CD4-positive, alpha-beta memory T cell (primary cell): ENCODE data around the gene ZFC3H1. TPM values are rescaled to one million over a fixed set of nuclear protein-coding genes. Genes with fewer than 3 reads are reported as not detected.
"Not testable (repeated sequence)": the region's sequence is repeated elsewhere in the genome, so short reads cannot be mapped to it uniquely, and the experiment has no call there.

Experiments
- CTCF ChIA-PET: fragments of 350-600 bp; sonication (Branson Sonifier 250); formaldehyde crosslinking; loops from one replicate; lab custom pipeline; 2021; ENCODE audit warnings: inconsistent platforms; ENCODE audit not compliant: partially characterized antibody; lab: Charles Lee
- POLR2A ChIA-PET: fragments of 350-600 bp; sonication (Branson Sonifier 250); formaldehyde crosslinking; loops from one replicate; lab custom pipeline; 2021; ENCODE audit not compliant: partially characterized antibody; lab: Charles Lee
- DNase-seq, 5 donors: peaks; one replicate each; pipeline versions ENCODE4 v3.0.0 to v3.0.0-alpha.2; 2020 to 2022; ENCODE audit warnings: mixed read lengths in 1 of 5
- H3K27ac ChIP-seq: one replicate; pipeline ENCODE4 v1.7.0; 2013; ENCODE audit warnings: low read depth, low read length
- H3K27me3 ChIP-seq: 2 replicates; pipeline ENCODE4 v1.7.0; 2013; ENCODE audit warnings: mild to moderate bottlenecking, low read length, moderate library complexity; ENCODE audit not compliant: insufficient read depth
- H3K36me3 ChIP-seq: 2 replicates; pipeline ENCODE4 v1.7.0; 2013; ENCODE audit warnings: mild to moderate bottlenecking, low read length, moderate library complexity; ENCODE audit not compliant: insufficient read depth
- H3K4me1 ChIP-seq: 2 replicates; pipeline ENCODE4 v1.7.0; 2013; ENCODE audit warnings: mild to moderate bottlenecking, low read length, moderate library complexity; ENCODE audit not compliant: insufficient read depth
- H3K4me3 ChIP-seq, 2 donors: one replicate each; pipeline ENCODE4 v1.7.0; 2013; ENCODE audit warnings: low read length in 2 of 2, mild to moderate bottlenecking in 1 of 2
- H3K9me3 ChIP-seq, 2 donors: one replicate each; pipeline ENCODE4 v1.7.0; 2013; ENCODE audit warnings: low read length in 2 of 2, control low read depth in 1 of 2; ENCODE audit not compliant: control insufficient read depth in 1 of 2
- H3K27ac Mint-ChIP-seq, 7 donors: one replicate each; pipeline ENCODE4 v1.8.0; 2020 to 2021; ENCODE audit warnings: mixed read lengths in 7 of 7, mild to moderate bottlenecking in 6 of 7, inconsistent platforms in 3 of 7, moderate library complexity in 3 of 7
- H3K27me3 Mint-ChIP-seq, 2 donors: one replicate each; pipeline ENCODE4 v1.8.0; 2020 to 2021; ENCODE audit warnings: mixed read lengths in 2 of 2
- H3K36me3 Mint-ChIP-seq, 2 donors: one replicate each; pipeline ENCODE4 v1.8.0; 2020 to 2021; ENCODE audit warnings: mixed read lengths in 2 of 2, inconsistent platforms in 1 of 2, mild to moderate bottlenecking in 1 of 2
- H3K4me1 Mint-ChIP-seq, 4 donors: one replicate each; pipeline ENCODE4 v1.8.0; 2020 to 2021; ENCODE audit warnings: mixed read lengths in 4 of 4, mild to moderate bottlenecking in 1 of 4
- H3K4me3 Mint-ChIP-seq, 8 donors: one replicate each; pipeline ENCODE4 v1.8.0; 2020 to 2021; ENCODE audit warnings: mixed read lengths in 8 of 8, mild to moderate bottlenecking in 7 of 8, moderate library complexity in 6 of 8, inconsistent platforms in 3 of 8
- H3K9me3 Mint-ChIP-seq, 8 donors: one replicate each; pipeline ENCODE4 v1.8.0; 2020 to 2021; ENCODE audit warnings: mixed read lengths in 8 of 8, mild to moderate bottlenecking in 5 of 8, inconsistent platforms in 3 of 8, moderate library complexity in 1 of 8
- intact Hi-C: fragments of 100-400 bp; cut with micrococcal nuclease; formaldehyde crosslinking; loops from one replicate; pipeline ENCODE4 v1.15.1; 2023
- polyA plus RNA-seq, 2 donors: library from polyadenylated mRNA; unstranded; fragments of 300-500 nt; fragmentation: Illumina TruSeq; gene quantifications; one replicate each; pipeline ENCODE4 v1.2.3, GENCODE V29; 2021
- total RNA-seq, 2 experiments: library from RNA; stranded (reverse); gene quantifications; one replicate each; pipeline ENCODE4 v1.2.3, GENCODE V29; 2021

The ZFC3H1 gene
- total and polyA plus RNA-seq, 4 experiments from 2014 or later = 15.0 to 121 (median 73.9) TPM

DNA sequence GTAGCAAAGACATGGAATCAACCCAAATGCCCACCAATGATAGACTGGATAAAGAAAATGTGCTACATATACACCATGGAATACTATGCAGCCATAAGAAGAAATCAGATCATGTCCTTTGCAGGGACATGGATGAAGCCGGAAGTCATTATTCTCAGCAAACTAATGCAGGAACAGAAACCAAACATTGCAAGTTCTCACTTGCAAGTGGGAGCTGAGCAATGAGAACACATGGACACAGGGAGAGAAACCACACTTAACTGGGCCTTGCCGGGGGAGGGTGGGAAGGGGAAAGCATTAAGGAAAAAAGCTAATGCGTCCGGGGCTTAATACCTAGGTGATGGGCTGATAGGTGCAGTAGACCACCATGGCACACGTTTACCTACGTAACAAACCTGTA is 93.8 kb downstream of the ZFC3H1 start:
- H3K4me1 Mint-ChIP-seq, intact Hi-C loops, H3K4me3 Mint-ChIP-seq, H3K9me3 ChIP-seq, DNase-seq, H3K36me3 Mint-ChIP-seq, H3K27ac ChIP-seq, H3K4me1 ChIP-seq, H3K36me3 ChIP-seq, POLR2A ChIA-PET, H3K27ac Mint-ChIP-seq, H3K27me3 ChIP-seq, H3K9me3 Mint-ChIP-seq, H3K4me3 ChIP-seq, CTCF ChIA-PET: not testable (repeated sequence)
- H3K27me3 Mint-ChIP-seq = peaks cover 12 to 16% of the 10 kb centered on the region in 2 donors

DNA sequence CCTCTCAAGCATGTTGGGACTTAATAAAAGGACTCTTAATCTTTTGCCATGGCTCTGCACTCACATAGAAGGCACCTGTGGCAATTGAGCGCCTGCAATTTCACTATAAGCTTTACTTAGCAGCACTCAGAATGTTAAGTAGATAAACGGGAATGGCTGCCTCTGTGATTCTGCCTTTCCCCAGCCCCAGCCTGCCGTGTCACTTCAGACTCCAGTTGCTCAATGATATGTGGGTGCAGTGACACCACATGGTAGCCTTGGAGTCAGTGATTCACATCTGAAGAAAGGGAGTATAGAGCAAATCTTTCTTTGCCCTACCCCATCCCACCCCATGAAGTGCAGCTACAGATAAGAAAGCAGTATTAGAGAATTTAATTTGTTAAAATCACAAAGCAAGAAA is 96.1 kb downstream of the ZFC3H1 start:
- Mint-ChIP-seq H3K9me3 (peaks cover 0 to 1% (median 0%) of the 10 kb centered on the region in 8 donors), H3K36me3 (no peaks in the 10 kb centered on the region), H3K4me1 (no peaks in the 10 kb centered on the region), H3K27me3 (peaks cover 8 to 9% of the 10 kb centered on the region in 2 donors), H3K27ac (no peak overlapping the region), H3K4me3 (no peak overlapping the region)
- Histone ChIP-seq H3K36me3 (no peaks in the 10 kb centered on the region), H3K4me1 (no peaks in the 10 kb centered on the region), H3K27ac (no peak overlapping the region), H3K4me3 (no peak overlapping the region), H3K9me3 (no peaks in the 10 kb centered on the region), H3K27me3 (no peaks in the 10 kb centered on the region)
- CTCF ChIA-PET = no interaction called here
- POLR2A ChIA-PET = interaction anchor here (0.6 kb wide), 1 partner anchor 15 kb away, joined by 4 read pairs; no protein-coding TSS in a partner anchor
- intact Hi-C loops = no loop called here
- DNase-seq = no peak

- ChIA-PET POLR2A (no interaction called here), CTCF (no interaction called here)
- Mint-ChIP-seq H3K36me3 (no peaks in the 10 kb centered on the region), H3K27me3 (peaks cover 8% of the 10 kb centered on the region in 2 donors), H3K9me3 (peaks cover 0 to 1% (median 0%) of the 10 kb centered on the region in 8 donors), H3K4me3 (no peak overlapping the region), H3K27ac (no peak overlapping the region), H3K4me1 (no peaks in the 10 kb centered on the region)
- Histone ChIP-seq H3K36me3 (no peaks in the 10 kb centered on the region), H3K27ac (no peak overlapping the region), H3K4me1 (no peaks in the 10 kb centered on the region), H3K9me3 (no peaks in the 10 kb centered on the region), H3K27me3 (no peaks in the 10 kb centered on the region), H3K4me3 (no peak overlapping the region)
- intact Hi-C loops = no loop called here
- no peak for DNase-seq
Measured at GRCh38 chr12:71566655-71567054, 97.0 kb downstream of the ZFC3H1 start.

DNA sequence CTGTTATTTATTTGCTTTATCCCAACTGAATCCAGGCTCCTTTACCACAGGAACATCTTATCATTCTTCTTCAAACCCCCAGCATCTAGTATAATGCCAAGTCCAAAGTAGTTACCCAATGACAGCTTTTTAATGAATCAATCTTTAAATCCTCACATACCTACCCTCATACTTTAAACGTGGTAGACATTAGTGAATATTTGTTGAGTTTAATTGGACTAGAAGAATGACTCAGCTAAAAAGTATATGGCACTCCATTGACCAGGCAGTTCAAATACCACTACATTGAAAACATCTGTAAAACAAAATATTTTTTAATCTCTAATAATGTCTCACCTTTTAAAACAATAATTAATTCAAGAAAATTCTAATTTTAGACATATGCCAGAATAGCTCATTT is 98.1 kb downstream of the ZFC3H1 start:
- Histone ChIP-seq H3K9me3 (no peaks in the 10 kb centered on the region), H3K27me3 (no peaks in the 10 kb centered on the region), H3K4me3 (no peak overlapping the region), H3K27ac (no peak overlapping the region), H3K36me3 (no peaks in the 10 kb centered on the region), H3K4me1 (no peaks in the 10 kb centered on the region)
- DNase-seq = no peak
- intact Hi-C loops = no loop called here
- H3K9me3 Mint-ChIP-seq = peaks cover 0 to 1% (median 0%) of the 10 kb centered on the region in 8 donors
- no peaks in the 10 kb centered on the region for H3K36me3 Mint-ChIP-seq
- H3K4me3 Mint-ChIP-seq = no peak overlapping the region
- CTCF ChIA-PET = no interaction called here
- H3K27me3 Mint-ChIP-seq = peaks cover 7 to 8% of the 10 kb centered on the region in 2 donors
- POLR2A ChIA-PET = no interaction called here
- no peaks in the 10 kb centered on the region for H3K4me1 Mint-ChIP-seq
- H3K27ac Mint-ChIP-seq = no peak overlapping the region

DNA sequence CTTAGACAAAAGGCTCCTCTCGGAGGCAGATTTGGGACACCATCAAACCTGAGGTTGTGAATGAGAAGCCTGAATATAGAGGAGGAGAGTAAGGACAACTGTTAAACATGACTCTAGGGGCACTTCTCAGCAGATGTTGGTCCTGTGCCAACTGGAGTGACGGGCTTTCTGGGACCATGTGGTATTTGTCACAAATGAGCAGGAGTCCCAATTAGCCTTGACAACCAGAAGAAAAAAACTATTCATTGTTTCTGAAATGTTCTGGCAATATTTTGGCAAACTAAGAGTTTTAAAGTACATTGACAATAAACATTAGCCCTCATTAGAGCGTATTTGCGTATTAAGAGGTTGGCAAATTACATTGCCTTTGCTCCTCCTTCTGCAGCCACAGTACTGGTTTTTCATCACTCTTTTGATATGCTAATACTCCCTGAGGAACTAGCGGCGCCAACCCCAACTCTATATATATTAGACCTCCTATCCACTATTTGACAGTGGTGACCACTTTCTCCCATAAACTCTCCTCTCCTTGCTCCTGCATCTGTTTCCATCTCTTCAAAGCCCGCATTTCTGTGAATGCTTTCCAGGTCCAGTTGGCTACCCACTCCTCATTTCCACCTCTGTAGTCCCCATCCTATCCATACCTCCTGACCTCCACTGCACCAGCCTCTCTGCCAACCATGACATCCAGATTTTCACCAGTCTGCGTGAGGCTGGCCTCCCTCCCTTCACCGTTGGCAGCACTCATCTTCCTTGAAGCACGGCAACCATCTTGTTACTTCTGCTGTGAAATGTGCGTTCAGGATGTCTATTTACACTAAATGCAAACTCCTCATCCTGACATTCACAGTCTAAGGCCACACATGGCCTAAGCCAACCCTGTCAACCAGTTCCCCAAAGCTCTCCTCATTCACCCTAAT is 100.7 kb downstream of the ZFC3H1 start:
- peaks cover 0 to 4% of the 10 kb centered on the region in 2 donors for H3K27me3 Mint-ChIP-seq
- no peak overlapping the region for H3K27ac Mint-ChIP-seq
- H3K9me3 ChIP-seq = no peaks in the 10 kb centered on the region
- H3K4me1 Mint-ChIP-seq = no peaks in the 10 kb centered on the region
- no peaks in the 10 kb centered on the region for H3K4me1 ChIP-seq
- POLR2A ChIA-PET = no interaction called here
- no peaks in the 10 kb centered on the region for H3K27me3 ChIP-seq
- no peaks in the 10 kb centered on the region for H3K36me3 ChIP-seq
- H3K27ac ChIP-seq = no peak overlapping the region
- H3K4me3 Mint-ChIP-seq = no peak overlapping the region
- no peak overlapping the region for H3K4me3 ChIP-seq
- CTCF ChIA-PET = no interaction called here
- intact Hi-C loops = no loop called here
- peaks cover 0 to 1% (median 0%) of the 10 kb centered on the region in 8 donors for H3K9me3 Mint-ChIP-seq
- no peak for DNase-seq
- H3K36me3 Mint-ChIP-seq = no peaks in the 10 kb centered on the region

Other genes with a start within 250 kb of the ZFC3H1 start
- not detected for gene LGR5, start 224.1 kb downstream of the ZFC3H1 start, total RNA-seq
- not detected for gene LGR5, start 224.1 kb downstream of the ZFC3H1 start, polyA plus RNA-seq
- gene THAP2, start 453 bp upstream of the ZFC3H1 start, total RNA-seq = 10 to 100 TPM; 13.1 to 14.0 TPM
- gene THAP2, start 453 bp upstream of the ZFC3H1 start, polyA plus RNA-seq = 10 to 100 TPM in 1 of 2 donors, 1 to 10 TPM in 1; 6.3 to 10.4 TPM
- 10 to 100 TPM; 10.5 to 14.1 TPM for gene TMEM19, start 22.2 kb upstream of the ZFC3H1 start, total RNA-seq
- 10 to 100 TPM; 28.0 to 49.0 TPM for gene TMEM19, start 22.2 kb upstream of the ZFC3H1 start, polyA plus RNA-seq
- 10 to 100 TPM; 73.6 to 77.2 TPM for gene RAB21, start 91.0 kb upstream of the ZFC3H1 start, total RNA-seq
- gene RAB21, start 91.0 kb upstream of the ZFC3H1 start, polyA plus RNA-seq = 10 to 100 TPM; 38.3 to 46.0 TPM
- 10 to 100 TPM; 88.5 to 97.3 TPM for gene TBC1D15, start 175.9 kb upstream of the ZFC3H1 start, total RNA-seq
- gene TBC1D15, start 175.9 kb upstream of the ZFC3H1 start, polyA plus RNA-seq = 10 to 100 TPM; 37.4 to 46.3 TPM